K562 (cell line): Measurements from ENCODE around the gene ALG5. TPM values are rescaled to one million over a fixed set of nuclear protein-coding genes. Genes with fewer than 3 reads are reported as not detected.

Experiments used
- ATAC-seq: fragments of 200-7000 bp; cut with Tn5 transposase; 3 replicates; pipeline ENCODE4 v1.9.1; 2020; ENCODE audit warnings: moderate library complexity
- BruUV-seq: library from RNA; stranded (reverse); fragments of 400-500 nt; replicated peaks from 2 replicates; lab custom pipeline; 2021; lab: Mats Ljungman, UMichigan
- CTCF ChIA-PET: fragments of 300-600 bp; formaldehyde crosslinking; extraction: SDS; loops from one replicate; lab custom pipeline; 2021; ENCODE audit warnings: low intra/inter-chr PET ratio; lab: Yijun Ruan, JAX
- POLR2A ChIA-PET: fragments of 300-600, 350-650 bp; sonication (Branson Sonifier 250); formaldehyde crosslinking; extraction: SDS; loops from one replicate; lab custom pipeline; 2021; ENCODE audit warnings: antibody characterized with exemption, inconsistent platforms; lab: Yijun Ruan, JAX
- DNase-seq, 4 experiments: peaks; one replicate each; pipeline versions ENCODE4 v3.0.0 to v3.0.0-alpha.2; 2011 to 2018; ENCODE audit warnings: low spot score in 3 of 4, mixed read lengths in 3 of 4; ENCODE audit errors: extremely low read depth in 1 of 4
- FAIRE-seq: peaks from 2 replicates; lab custom pipeline; 2011; peaks lifted over from hg19 to GRCh38; lab: Jason Lieb, UNC
- H2AFZ ChIP-seq: 2 replicates; pipeline ENCODE4 v1.6.0; 2011; ENCODE audit warnings: low read depth, low read length, control low read depth, inconsistent platforms
- H3K27ac ChIP-seq: fragments of 200-600 bp; 3 replicates; pipeline ENCODE4 v1.8.0; 2011; ENCODE audit warnings: low read depth, mild to moderate bottlenecking, control low read depth, inconsistent platforms, low read length, moderate library complexity, mixed read lengths; ENCODE audit errors: extremely low read depth
- H3K27me3 ChIP-seq, 2 experiments: fragments of 300-600 bp in 1 of 2; 2 replicates in 1 of 2; 3 replicates in 1 of 2; pipeline versions ENCODE4 v1.6.0 to v1.8.0; 2011; ENCODE audit warnings: inconsistent platforms in 2 of 2, low read length in 2 of 2, mild to moderate bottlenecking in 1 of 2, mixed read lengths in 1 of 2, moderate library complexity in 1 of 2; ENCODE audit not compliant: control insufficient read depth in 2 of 2, insufficient read depth in 2 of 2
- H3K36me3 ChIP-seq: fragments of 300-600 bp; 3 replicates; pipeline ENCODE4 v1.8.0; 2011; ENCODE audit warnings: mild to moderate bottlenecking, low read length, inconsistent platforms; ENCODE audit not compliant: control insufficient read depth, insufficient read depth
- H3K4me1 ChIP-seq, 2 experiments: fragments of 200-600 bp in 1 of 2; replicated peaks in 1 of 2; 2 replicates in 1 of 2; 3 replicates in 1 of 2; pipeline versions ENCODE4 v1.5.1 to v1.8.0; 2011; ENCODE audit warnings: inconsistent platforms in 2 of 2, low read length in 2 of 2, mild to moderate bottlenecking in 1 of 2, mixed read lengths in 1 of 2, moderate library complexity in 1 of 2; ENCODE audit not compliant: control insufficient read depth in 2 of 2, insufficient read depth in 2 of 2
- H3K4me2 ChIP-seq: 2 replicates; pipeline ENCODE4 v1.6.1; 2011; ENCODE audit warnings: low read length, control low read depth, inconsistent platforms, mixed read lengths; ENCODE audit not compliant: insufficient read depth
- H3K4me3 ChIP-seq: fragments of 200-600 bp; sonication (generic), shearing (Covaris generic); 2 replicates; pipeline ENCODE4 v1.5.1; 2016; ENCODE audit warnings: control low read depth, inconsistent platforms
- H3K79me2 ChIP-seq: fragments of 200-600 bp; 3 replicates; pipeline ENCODE4 v1.8.0; 2011; ENCODE audit warnings: low read length, inconsistent platforms; ENCODE audit not compliant: control insufficient read depth, insufficient read depth
- H3K9ac ChIP-seq, 2 experiments: 2 replicates each; pipeline versions ENCODE4 v1.6.0 to v1.6.1; 2011; ENCODE audit warnings: low read depth in 2 of 2, low read length in 2 of 2, control low read depth in 1 of 2, inconsistent platforms in 1 of 2, mild to moderate bottlenecking in 1 of 2, mixed read lengths in 1 of 2; ENCODE audit not compliant: insufficient read depth in 1 of 2
- H3K9me1 ChIP-seq: one replicate; pipeline ENCODE4 v1.6.0; 2011; ENCODE audit warnings: inconsistent platforms, mild to moderate bottlenecking, low read length, moderate library complexity; ENCODE audit not compliant: control insufficient read depth, insufficient read depth
- H3K9me3 ChIP-seq: replicated peaks from 2 replicates; pipeline ENCODE4 v1.5.1; 2011; ENCODE audit warnings: low read depth, low read length, inconsistent platforms; ENCODE audit not compliant: control insufficient read depth, insufficient read depth
- H4K20me1 ChIP-seq: replicated peaks from 2 replicates; pipeline ENCODE4 v1.6.1; 2011; ENCODE audit warnings: low read length, inconsistent platforms, mixed read lengths; ENCODE audit not compliant: control insufficient read depth, insufficient read depth
- CBX2 ChIP-seq: fragments of 200-600 bp; sonication (generic); IDR thresholded peaks from one replicate; pipeline ENCODE4 v1.6.1; 2012; ENCODE audit warnings: mild to moderate bottlenecking, low read length, inconsistent platforms; ENCODE audit not compliant: insufficient read depth, poor library complexity, severe bottlenecking
- ESRRA ChIP-seq: fragments of 450-650 bp; IDR thresholded peaks from 2 replicates; pipeline ENCODE4 v1.6.1; 2014; ENCODE audit warnings: low read depth, mild to moderate bottlenecking, moderate library complexity, borderline replicate concordance
- HDGF ChIP-seq: fragments of 450-650 bp; IDR thresholded peaks from 2 replicates; pipeline ENCODE4 v1.6.1; 2016
- MEF2D ChIP-seq: conservative IDR thresholded peaks from 2 replicates; pipeline ENCODE4 v1.6.1; 2016; ENCODE audit warnings: low read depth, missing genetic modification characterization, missing compliant biosample characterization
- NBN ChIP-seq: fragments of 450-650 bp; IDR thresholded peaks from 2 replicates; pipeline ENCODE4 v1.6.1; 2016; ENCODE audit warnings: low read depth, mild to moderate bottlenecking
- OTX1 ChIP-seq: fragments of 450-650 bp; formaldehyde crosslinking; IDR thresholded peaks from 2 replicates; pipeline ENCODE4 v1.4.0; 2022; ENCODE audit warnings: mild to moderate bottlenecking
- PHTF2 ChIP-seq: fragments of 250-450 bp; sonication (Bioruptor Pico); IDR thresholded peaks from 2 replicates; pipeline ENCODE4 v1.5.0; 2021; ENCODE audit warnings: mild to moderate bottlenecking
- ZNF764 ChIP-seq: fragments of 250-450 bp; sonication (Bioruptor Pico); IDR thresholded peaks from 2 replicates; pipeline ENCODE4 v1.4.0; 2020; ENCODE audit warnings: low read depth, mild to moderate bottlenecking, moderate library complexity
- WGBS: fragments of 100-300 bp; shearing (Covaris generic); methylation state at CpG from one replicate; pipeline ENCODE4 v1.1.6; 2016; ENCODE audit warnings: low coverage, mixed read lengths; ENCODE audit not compliant: insufficient coverage; ENCODE audit errors: missing lambda C conversion rate; 5-methylcytosine and 5-hydroxymethylcytosine counted together
- in situ Hi-C: fragments of 300-500 bp; cut with MboI; formaldehyde crosslinking; loops from 4 replicates; pipeline ENCODE4 v1.15.0; 2018; ENCODE audit warnings: inconsistent platforms, mixed read lengths
- intact Hi-C: fragments of 100-400 bp; cut with micrococcal nuclease; formaldehyde crosslinking; loops from 2 replicates; pipeline ENCODE4 v1.14.2; 2022
- polyA plus RNA-seq, 8 experiments: library from polyadenylated mRNA; depleted of rRNA in 4 of 8; stranded (reverse) in 5 of 8; unstranded in 3 of 8; fragments of >200 nt; fragmentation: Nextera tagmentation in 2 of 8; fragmentation: Illumina TruSeq in 1 of 8; extraction: Ambion mirVana in 2 of 8; extraction: Trizol in 1 of 8; gene quantifications; 2 replicates each; pipeline versions ENCODE4 v1.2.1 to v1.2.3, GENCODE V29; 2011 to 2014; ENCODE audit warnings: inconsistent platforms in 1 of 8, missing spikeins in 1 of 8
- total RNA-seq, 7 experiments: library from RNA; depleted of rRNA in 6 of 7; stranded (reverse); fragments of >200 nt in 6 of 7; fragmentation: Illumina TruSeq in 2 of 7; extraction: Trizol in 2 of 7; gene quantifications; 2 replicates each; pipeline versions ENCODE4 v1.2.1 to v1.2.3, GENCODE V29; 2011 to 2021; ENCODE audit warnings: low replicate concordance in 1 of 7
- TF ChIP-seq, protein P1 (sequence below): sonication (generic); formaldehyde crosslinking; IDR thresholded peaks from 2 replicates; pipeline ENCODE4 v1.8.0; 2022; ENCODE audit warnings: mild to moderate bottlenecking, missing genetic modification reagents

The ALG5 gene
- total and polyA plus RNA-seq, 9 of the 15 experiments (the other 6 are each of a cell fraction or from before 2014, with no cell fraction given), result 33.6 to 80.5 (median 48.2) TPM

DNA sequence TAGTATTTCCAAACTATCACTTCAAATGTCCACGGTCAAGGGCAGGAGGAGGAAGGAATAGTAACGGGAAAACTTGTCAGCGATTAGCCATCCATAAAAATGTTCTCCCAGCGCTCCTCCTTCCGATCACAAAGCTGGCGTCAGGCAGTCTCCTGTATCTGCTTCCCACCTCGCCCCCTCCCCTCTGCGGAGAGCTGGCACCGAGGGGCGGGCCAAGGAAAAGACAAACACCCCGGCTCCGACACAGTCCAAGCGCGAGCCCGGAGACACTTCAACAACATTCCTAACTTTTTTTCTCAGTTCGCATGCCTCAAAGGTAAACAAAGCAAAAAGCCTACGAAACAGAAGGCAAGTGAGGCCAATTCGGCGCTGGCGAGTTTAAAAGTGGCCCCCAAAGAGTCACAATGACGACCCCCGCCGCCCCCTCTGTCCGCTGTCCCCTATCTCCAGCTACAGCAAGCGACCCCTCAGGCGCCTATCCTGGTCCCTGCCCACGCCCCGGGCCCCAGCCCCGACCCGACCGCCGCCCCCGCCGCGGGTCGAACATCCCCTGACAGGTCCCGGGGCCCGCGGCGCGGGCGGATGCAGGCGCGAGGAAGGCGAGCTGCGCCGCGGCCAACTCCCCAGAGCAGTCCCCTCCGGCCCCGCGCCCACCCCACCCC is 79.8 kb downstream of the ALG5 start (continued):
- no peak for TF ChIP-seq PHTF2 (CRISPR knock-in tag)
- no peak for TF ChIP-seq NBN
- TF ChIP-seq ESRRA, result no peak
- no peak for TF ChIP-seq MEF2D (tag)
- no peak for TF ChIP-seq ZNF764

GRCh38 chr13:36918246-36919131 is 80.7 kb downstream of the ALG5 start:
- no peak overlapping the region for H3K4me3 ChIP-seq

More at GRCh38 chr13:36918246-36919131, 80.7 kb downstream of the ALG5 start:
- no peak for FAIRE-seq
- TF ChIP-seq, protein P1, sequence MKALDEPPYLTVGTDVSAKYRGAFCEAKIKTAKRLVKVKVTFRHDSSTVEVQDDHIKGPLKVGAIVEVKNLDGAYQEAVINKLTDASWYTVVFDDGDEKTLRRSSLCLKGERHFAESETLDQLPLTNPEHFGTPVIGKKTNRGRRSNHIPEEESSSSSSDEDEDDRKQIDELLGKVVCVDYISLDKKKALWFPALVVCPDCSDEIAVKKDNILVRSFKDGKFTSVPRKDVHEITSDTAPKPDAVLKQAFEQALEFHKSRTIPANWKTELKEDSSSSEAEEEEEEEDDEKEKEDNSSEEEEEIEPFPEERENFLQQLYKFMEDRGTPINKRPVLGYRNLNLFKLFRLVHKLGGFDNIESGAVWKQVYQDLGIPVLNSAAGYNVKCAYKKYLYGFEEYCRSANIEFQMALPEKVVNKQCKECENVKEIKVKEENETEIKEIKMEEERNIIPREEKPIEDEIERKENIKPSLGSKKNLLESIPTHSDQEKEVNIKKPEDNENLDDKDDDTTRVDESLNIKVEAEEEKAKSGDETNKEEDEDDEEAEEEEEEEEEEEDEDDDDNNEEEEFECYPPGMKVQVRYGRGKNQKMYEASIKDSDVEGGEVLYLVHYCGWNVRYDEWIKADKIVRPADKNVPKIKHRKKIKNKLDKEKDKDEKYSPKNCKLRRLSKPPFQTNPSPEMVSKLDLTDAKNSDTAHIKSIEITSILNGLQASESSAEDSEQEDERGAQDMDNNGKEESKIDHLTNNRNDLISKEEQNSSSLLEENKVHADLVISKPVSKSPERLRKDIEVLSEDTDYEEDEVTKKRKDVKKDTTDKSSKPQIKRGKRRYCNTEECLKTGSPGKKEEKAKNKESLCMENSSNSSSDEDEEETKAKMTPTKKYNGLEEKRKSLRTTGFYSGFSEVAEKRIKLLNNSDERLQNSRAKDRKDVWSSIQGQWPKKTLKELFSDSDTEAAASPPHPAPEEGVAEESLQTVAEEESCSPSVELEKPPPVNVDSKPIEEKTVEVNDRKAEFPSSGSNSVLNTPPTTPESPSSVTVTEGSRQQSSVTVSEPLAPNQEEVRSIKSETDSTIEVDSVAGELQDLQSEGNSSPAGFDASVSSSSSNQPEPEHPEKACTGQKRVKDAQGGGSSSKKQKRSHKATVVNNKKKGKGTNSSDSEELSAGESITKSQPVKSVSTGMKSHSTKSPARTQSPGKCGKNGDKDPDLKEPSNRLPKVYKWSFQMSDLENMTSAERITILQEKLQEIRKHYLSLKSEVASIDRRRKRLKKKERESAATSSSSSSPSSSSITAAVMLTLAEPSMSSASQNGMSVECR (CRISPR knock-in tag), result no peak
- TF ChIP-seq OTX1 (CRISPR knock-in tag) (no peak), CBX2 (peak; percentile 95), HDGF (no peak)
- TF ChIP-seq, all 486 proteins: peak for 1
- H3K27me3 ChIP-seq, result peaks cover 26 to 31% of the 10 kb centered on the region in 2 experiments
- H3K4me2 ChIP-seq, result no peak overlapping the region
- no TSS peak for BruUV-seq
- no peak for ATAC-seq
- no peaks in the 10 kb centered on the region for H3K79me2 ChIP-seq
- ChIA-PET POLR2A (no interaction called here), CTCF (no interaction called here)
- in situ Hi-C loops, result no loop called here
- H3K9ac ChIP-seq, result no peak overlapping the region
- no peaks in the 10 kb centered on the region for H3K9me1 ChIP-seq
- WGBS, result 3% methylated on average over 10 of the region's 12 CpGs
- H3K27ac ChIP-seq, result no peak overlapping the region
- H2AFZ ChIP-seq, result no peak overlapping the region
- intact Hi-C loops, result no loop called here
- DNase-seq, result no peak
- H3K4me1 ChIP-seq, result peaks cover 0 to 9% of the 10 kb centered on the region in 2 experiments; a peak in 2 of 5 replicates
- H3K9me3 ChIP-seq, result no peaks in the 10 kb centered on the region
- no peaks in the 10 kb centered on the region for H4K20me1 ChIP-seq
- no peaks in the 10 kb centered on the region for H3K36me3 ChIP-seq
